GM12801 (cell line): Measurements from ENCODE around the gene GLOD4.

Experiments used
- TF ChIP-seq, protein P1 (sequence below): IDR thresholded peaks from one replicate; pipeline ENCODE4 v1.5.1; 2011; ENCODE audit warnings: control low read depth; ENCODE audit not compliant: insufficient read length; ENCODE audit errors: extremely low read depth

GLOD4 gene

GRCh38 chr17:798246-798645 lies 16.2 kb upstream of the GLOD4 start:
- TF ChIP-seq, protein P1, sequence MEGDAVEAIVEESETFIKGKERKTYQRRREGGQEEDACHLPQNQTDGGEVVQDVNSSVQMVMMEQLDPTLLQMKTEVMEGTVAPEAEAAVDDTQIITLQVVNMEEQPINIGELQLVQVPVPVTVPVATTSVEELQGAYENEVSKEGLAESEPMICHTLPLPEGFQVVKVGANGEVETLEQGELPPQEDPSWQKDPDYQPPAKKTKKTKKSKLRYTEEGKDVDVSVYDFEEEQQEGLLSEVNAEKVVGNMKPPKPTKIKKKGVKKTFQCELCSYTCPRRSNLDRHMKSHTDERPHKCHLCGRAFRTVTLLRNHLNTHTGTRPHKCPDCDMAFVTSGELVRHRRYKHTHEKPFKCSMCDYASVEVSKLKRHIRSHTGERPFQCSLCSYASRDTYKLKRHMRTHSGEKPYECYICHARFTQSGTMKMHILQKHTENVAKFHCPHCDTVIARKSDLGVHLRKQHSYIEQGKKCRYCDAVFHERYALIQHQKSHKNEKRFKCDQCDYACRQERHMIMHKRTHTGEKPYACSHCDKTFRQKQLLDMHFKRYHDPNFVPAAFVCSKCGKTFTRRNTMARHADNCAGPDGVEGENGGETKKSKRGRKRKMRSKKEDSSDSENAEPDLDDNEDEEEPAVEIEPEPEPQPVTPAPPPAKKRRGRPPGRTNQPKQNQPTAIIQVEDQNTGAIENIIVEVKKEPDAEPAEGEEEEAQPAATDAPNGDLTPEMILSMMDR, result no peak

GRCh38 chr17:797236-797840 lies 15.3 kb upstream of the GLOD4 start:
- TF ChIP-seq, protein P1, result no peak

DNA sequence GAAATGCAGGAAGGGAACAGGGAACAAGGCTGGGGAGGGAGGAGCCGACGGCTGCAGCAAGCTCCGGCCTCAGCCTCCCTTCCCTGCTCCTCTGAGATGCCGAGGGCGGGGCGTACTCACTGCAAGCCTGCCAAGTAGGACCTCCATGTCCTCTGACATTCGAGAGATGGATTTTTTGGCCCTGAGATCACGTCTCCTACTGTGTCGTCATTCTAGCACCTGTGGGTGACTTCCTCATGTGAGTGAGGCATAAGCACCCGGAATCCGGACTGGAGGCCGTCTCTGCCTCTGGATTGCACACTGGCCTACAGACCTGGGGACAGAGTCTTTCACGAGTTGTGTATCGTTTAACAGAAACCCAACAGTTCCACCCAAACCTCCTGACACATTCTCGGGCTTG lies 14.5 kb upstream of the GLOD4 start:
- TF ChIP-seq, protein P1, result no peak

GRCh38 chr17:795721-796120 lies 13.6 kb upstream of the GLOD4 start:
- TF ChIP-seq, protein P1, result no peak

DNA sequence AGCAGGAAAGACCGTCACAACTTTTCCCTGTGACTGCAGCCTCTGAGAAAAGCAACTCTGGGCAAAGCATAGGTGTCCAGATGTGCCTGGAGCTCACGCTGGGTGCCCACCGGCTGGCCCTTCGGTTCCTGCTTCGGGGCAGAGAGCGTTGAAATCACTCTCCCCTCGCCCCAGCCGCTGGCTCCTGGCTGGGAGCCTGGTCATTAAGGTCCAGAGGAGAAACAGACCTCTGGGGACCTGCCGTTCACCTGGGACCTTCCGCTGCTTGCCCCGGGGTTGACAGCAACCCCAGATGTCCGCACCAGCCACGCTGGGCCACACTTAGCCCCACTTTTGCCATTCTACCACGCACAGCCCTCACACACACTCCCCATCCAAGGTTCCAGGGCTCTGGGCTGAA lies 13.2 kb upstream of the GLOD4 start:
- TF ChIP-seq, protein P1, result no peak

- TF ChIP-seq, protein P1, result no peak
Observed at GRCh38 chr17:794876-795275, 12.8 kb upstream of the GLOD4 start.

DNA sequence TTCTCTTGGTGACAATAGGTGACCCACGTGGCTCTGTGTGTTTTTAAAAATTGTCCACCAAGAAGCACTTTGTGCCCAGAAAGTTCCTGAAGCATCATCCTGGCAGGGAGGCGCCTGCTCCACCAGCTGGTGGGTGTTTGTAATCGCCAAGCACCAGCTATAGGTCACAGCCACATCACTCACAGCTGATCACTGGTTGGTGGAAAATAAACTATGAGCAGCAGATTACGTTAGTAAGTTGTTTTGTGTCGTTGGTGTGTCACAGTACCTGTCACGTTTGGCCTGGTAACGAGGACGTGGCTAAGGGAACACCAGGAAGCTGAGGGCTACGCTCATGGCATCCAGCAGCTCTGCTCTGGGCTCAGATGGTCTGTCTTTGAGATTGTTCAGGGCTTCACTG lies 10.2 kb upstream of the GLOD4 start:
- TF ChIP-seq, protein P1, result no peak
